Uterus (tissue), 2 donors: Measurements from ENCODE around the gene G3BP2.

ENCODE experiments used
- CTCF ChIP-seq, 4 experiments: fragments of 200-600 bp in 2 of 4; fragments of 450-650 bp in 2 of 4; sonication (generic) in 2 of 4; IDR thresholded peaks; one replicate each; pipeline ENCODE4 v1.5.1; 2016 to 2019; ENCODE audit warnings: antibody characterized with exemption in 4 of 4, mild to moderate bottlenecking in 2 of 4, moderate library complexity in 1 of 4
- POLR2A ChIP-seq, 2 donors: fragments of 450-650 bp; IDR thresholded peaks; one replicate each; pipeline ENCODE4 v1.6.1; 2016; ENCODE audit warnings: antibody characterized with exemption in 2 of 2, mild to moderate bottlenecking in 1 of 2, moderate library complexity in 1 of 2

GRCh38 chr4:75673959-75674328 lies 733 bp upstream of the G3BP2 start:
- TF ChIP-seq CTCF (IDR thresholded peaks at IDR 0.05), result no peak
- no peak for TF ChIP-seq POLR2A (IDR thresholded peaks at IDR 0.05)
